GM21737 (cell line): ENCODE measurements around the gene CTDSP2.
"Not testable (repeated sequence)": the region's sequence is repeated elsewhere in the genome, so short reads cannot be mapped to it uniquely, and the experiment has no call there.

Experiments used
- ATAC-seq: cut with Tn5 transposase; IDR thresholded peaks from one replicate; pipeline ENCODE4 v1.9.1; 2021; ENCODE audit warnings: mild to moderate bottlenecking, moderate library complexity; ENCODE audit not compliant: unreplicated experiment

The CTDSP2 gene

DNA sequence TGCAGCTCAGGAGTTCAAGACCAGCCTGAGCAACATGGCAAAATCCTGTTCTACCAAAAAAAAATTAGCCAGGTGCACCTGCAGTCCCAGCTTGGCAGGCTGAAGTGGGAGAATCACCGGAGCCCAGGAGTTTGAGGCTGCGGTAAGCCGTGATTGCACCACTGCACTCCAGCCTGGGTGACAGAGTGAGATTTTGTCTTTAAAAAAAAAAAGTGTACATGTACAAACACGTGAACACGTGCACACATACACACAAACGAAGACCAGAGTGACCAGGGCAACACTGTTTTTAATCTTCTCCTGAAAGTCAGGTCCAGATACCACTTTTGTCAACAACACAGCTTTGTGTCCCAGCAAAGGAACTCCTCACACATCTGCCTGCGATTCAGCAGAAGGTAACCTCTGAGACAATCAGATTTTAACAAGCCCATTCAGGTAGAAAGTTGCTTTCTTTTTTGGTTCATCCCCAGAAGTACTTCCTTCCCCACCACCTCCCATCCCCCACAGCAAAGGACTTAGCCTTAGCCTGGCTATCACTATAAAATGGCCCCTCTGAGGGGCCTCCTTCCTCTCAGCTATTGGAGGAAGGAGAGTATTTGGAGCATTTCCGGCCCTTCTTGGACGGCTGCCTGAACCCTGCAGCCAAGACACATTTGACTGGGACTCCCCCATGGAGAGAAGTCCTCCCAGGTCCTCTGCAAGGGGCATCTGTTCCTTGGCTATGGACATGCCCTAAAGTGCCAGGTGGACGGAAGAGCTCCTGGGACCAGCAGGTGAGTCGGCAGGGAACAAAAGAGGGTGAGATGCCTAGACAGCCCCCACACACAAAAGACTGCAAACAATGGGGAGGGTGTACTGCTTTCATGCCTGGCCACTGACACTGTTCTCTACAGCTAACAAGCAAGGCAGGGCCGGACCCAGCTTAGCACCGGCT is 9.8 kb downstream of the CTDSP2 start:
- peak; percentile 51 for ATAC-seq

DNA sequence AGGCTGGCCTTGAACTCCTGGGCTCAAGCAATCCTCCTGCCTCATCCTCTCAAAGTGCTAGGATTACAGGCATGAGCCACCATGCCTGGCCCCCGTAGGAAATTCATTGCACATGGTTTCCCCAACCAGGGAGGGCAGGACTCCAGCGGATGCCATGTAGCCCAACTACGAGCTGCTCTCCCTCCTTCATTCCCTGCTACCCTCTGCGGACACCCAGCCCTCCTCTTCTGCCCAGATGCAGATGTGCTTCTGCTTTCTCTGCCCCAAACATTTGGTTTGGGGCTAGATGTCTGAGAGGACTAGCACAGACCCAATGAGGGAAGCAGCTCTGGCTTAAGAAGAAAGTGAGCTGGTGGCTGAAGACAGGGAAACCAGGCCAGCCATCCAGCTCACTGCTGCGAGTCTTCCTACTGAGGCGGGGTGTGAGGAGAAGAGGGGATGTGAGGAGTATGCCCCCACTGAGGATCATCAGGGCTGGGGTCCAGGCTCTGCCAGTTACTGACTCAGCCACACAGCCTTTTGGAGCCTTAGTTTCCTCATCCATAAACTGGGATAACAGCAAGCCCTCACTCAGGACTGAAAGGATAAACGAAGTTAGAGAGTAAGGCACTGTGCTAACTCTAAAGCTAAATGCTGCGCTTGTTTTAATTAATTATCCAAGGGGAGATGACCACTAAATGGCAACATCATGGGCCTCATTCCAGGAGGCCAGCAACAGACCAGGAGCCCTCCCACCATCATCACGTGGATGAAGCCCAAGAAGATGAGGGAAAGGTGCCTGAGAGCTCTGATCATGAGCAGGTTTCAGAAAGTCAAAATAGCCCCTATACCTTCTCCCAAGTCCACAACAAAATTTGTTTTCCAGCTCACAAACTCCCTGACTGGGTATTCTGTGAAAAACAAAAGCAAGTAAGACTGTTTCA is 10.9 kb downstream of the CTDSP2 start:
- no peak for ATAC-seq

DNA sequence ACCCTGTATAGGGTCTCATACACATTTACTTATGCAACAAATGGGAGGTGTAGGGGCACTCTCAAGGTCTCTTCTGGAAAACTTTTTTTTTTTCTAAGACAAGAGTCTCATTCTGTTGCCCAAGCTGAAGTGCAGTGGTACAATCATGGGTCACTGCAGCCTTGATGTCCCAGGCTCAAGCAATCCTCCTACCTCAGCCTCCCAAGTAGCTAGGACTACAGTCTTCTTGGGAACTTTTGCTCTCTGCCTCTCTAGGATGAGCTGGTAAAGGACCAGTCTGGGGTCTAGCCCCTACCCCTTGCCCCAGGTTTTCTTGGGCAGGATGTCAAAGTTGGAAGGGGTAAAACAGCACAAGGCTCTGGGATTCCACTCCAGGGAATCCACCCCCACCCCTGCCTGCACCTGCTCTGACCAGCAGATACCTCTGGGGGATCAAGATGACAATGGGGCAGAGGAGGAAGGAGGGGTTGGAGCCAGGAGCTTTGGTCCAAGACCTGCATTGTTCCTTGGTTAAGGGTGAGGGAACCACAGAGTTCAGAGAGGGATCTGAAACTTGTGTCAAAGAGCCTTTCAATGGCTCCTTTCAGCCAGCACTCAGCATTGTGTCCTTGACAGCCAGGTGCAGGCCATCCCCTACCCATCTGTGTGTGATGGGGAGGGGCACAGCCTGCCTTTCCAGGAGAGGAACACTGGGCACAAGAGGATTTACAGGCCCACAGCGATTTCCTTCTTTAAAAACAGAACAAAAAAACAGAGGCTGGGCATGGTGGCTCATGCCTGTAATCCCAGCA is 12.2 kb downstream of the CTDSP2 start:
- no peak for ATAC-seq

DNA sequence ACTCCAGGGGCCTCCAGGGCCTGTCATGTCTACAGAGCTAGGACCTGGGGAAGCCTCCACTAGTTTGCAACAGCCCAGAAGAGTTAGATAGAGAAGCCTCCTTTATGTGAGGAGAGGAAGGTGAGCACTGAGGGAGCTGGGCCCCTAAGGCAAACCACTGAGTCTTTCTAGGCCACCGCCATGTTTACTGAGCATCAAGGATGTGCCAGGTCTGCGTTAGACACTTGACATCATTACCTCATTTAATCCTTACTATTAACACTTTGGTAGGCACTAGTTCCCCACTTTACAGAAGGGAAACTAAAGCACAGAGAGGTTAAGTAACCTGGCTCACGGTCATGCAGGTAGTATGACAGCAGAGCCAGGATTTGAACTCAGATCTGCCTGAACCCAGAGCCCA is 12.9 kb downstream of the CTDSP2 start:
- ATAC-seq = no peak

DNA sequence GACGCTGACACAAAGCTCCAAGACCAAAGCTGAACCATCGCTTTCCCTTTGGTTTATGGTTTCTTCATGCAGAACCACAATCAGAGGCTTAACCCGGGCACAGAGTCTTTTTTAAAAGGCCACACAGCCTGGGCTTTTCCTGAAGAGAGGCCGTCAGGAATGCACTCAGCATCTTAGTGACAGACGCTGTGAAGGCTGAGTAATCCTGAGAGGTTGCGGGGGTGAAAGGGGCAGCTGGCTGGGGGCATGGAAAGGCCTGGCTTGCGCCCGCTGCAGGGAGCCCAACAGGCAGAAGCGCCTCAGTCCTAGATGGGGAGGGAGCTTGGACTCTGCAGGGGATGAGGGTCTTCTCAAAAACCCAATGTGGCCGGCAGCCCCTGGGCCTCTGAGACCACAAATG is 13.6 kb downstream of the CTDSP2 start:
- ATAC-seq = no peak

DNA sequence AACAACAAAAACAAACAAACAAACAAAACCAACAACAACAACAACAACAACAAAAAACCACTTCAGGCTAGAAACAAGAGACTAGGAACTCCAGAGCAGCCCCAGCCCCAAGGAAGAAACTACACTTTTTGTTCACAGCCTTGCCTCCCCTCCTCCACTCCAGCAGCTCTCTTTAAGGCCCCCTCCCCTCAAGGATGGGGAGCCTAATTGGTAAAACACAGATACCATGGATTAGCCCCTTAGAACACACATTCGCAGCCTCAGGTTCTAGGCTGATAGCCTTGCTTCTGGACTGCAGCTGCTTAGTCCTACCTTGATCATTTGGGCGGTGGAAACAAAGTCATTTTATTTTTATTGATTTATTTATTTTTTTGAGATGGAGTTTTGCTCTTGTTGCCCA is 16.1 kb downstream of the CTDSP2 start:
- ATAC-seq = no peak

DNA sequence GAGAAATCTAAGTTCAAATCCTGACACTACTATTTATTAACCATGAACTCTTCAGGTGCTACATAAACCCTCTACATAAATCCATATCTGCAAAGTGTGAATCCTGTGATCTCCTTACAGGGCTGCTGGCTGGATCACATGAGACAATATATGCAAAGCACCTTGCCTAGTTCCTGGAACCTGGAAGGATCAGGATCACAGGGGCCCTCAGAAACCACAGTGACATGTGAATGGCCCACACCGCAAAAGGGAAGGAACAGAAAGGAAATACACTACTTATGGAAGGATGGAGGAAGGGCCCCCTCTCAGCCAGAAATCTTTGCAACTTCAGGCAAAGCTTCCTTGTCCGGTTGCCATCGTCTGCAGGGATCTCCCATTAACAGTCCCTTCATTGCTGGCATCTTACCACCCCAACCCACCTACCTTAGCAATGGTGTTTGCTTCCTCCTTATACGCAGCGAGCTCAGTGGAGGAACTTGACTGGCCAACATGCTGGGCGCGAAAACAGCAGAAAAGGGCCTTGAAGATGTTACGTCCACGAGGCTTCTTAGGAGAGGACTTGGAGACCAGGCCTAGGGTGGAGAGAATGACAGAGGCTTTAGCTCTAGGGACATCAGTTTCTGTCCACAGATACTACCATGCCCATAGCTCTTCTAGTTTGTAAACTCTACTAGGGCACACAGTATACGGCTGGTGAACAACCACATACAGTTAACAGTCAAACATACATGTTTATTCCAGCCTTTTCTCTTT is 17.3 kb downstream of the CTDSP2 start:
- no peak for ATAC-seq

DNA sequence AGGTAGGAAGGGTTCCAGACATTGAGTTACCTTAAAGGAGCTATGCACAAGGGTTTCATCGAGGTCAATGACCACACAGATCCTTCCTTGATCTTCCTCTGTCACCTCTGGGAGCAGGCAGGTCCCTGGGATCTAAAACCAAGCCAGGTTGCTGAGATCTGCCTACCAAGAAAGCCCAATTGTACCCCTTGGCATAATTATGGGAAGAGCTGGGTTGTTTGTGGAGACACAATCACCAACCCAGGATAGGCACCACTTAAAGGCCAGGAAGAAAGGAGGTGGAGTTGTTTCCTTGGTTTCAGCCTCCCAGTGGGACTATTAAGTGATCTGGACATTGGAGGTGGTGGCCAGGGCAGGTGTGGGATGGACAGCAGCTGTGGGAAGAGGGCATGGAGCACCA is 19.6 kb downstream of the CTDSP2 start:
- ATAC-seq = no peak

DNA sequence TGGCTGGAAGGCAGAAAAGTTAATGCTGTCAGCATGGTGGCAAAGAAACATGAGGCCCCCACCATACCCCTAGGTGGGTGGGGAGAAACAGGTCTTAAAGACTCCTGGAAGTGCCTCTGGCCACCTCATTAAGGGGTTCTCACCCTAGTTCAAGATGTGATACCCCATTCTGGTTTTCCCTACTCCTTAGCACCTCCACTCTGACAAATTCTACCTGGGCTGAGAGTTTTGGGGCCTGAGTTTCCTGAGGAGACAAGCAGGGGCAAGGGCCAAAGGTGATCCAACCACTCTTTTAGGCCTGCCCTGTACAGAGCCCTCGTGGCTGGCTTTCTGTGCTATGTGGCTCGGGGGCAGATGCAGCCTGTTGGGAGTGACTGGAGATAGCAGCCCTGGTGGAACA is 20.1 kb downstream of the CTDSP2 start:
- ATAC-seq = no peak

DNA sequence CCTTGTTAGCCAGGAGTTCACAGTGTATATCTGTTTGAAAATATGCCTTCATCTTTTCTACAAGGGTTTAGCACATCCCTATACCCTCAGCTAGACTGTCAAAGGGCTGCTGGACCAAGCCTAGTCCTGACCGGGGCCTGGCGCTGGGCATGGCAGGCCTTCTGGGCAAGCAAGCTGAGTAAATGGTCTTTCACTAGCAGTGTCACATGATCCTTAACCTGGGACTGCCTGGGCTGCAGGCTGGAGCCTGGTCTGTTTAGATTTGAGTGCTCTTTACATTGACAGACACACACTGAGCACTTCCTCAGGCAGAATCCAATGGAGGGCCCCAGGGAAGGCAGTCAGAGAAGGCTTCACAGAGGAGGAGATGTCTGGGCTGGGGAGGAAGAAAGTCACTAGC is 21.1 kb downstream of the CTDSP2 start:
- ATAC-seq = no peak

DNA sequence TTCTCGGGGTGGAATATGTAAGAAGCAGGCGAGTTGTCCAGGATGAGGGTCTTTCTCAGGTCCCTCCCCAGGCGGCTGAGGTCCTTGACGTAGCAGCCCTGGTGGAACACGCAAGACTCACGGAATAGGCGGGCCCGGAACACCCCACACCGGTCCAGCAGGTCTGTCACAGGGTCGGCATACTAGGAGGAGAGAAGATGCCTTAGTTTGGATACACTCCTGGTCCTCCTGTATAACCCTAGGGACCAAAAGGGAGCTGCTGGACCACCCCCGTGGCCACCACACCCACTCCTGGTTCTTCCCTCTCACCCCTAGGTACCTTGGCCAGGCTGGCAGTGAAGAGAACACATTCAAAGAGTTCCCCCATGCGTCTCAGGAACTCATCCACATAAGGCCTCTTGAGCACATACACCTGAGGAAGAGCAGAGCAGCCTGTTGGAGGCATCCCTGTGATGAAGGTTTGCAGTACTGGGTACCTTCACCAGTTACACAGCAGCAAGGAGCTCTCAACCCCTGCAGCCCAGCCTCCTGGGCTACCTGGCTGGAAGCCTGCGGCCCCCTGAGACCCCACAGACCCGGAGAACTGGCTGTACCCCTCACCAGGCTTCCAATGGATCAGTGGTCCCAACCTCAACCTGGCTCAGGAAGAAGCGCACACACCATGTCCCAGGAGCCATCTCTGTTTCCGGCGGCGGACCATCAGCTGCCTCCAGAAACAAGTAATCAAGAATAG is 22.5 kb downstream of the CTDSP2 start:
- no peak for ATAC-seq

DNA sequence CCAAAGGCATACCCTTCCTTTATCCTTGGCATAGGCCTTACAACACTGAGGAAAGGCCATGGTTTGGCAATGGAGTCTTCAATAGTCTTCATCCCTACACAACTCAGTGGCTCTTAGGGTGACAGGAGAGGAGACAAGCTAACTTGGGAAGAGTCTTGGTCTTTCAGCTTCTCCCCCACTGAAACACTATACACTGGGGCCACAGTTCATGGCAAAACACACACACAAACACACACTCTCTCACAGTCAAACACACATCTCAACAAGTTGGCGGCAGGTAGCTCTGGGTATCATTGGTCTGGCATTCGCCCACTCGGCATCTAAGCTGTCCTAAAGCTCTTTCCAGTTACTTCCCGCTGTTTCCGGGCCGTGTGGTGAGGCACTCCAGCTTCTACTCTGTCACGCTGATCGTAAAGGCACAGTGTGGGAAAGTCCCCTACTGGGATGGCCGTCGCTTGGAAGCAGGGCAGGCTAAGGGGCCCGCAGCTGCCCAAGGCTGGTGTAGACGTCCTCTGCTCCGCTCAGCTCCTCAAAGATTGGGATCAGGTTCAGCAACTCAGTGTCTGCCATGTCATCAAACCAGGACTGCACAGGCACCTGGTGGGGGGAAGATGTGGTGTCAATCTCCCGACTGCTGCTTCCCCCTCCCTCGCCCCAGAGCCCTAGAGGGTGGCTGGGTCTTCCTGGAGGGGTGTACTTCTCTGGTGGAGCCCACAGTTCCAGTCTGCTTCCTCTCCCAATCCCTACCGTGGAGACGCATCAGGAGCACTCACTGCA is 23.2 kb downstream of the CTDSP2 start:
- ATAC-seq = no peak

DNA sequence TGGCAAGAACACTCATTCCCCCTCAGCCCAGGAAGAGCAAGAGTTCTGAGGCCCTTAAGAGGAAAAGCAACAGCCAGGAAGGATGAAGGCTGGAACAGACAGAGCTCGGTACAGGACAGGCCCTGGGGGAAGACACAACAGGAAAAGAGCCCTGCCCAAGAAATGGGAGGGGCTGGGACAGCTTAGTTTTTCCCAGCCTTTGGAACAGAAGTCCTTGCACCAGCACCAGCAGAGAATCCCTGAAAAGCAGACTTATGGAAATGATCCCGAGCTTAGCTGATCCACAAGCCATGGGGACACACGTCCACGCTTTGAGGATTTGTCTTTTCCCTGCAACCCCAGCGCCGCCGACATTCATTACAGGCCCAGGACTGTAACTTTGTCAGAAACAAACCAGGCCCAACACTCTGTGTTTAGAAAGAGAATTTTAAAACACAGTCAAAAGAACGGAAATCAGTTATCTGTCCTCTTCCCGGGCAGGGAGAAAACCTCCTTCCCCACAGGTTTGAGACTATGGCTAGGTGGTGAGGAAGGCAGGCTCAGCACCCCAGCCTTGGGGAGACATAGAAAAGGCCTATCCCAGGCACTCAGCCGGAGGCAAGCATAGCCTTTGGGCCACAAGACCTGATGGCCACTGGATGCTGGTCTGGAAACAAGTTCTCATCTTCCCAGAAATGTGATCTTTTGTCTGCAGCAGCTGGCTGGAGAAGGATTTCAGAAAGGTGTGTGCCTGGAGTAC is 24.0 kb downstream of the CTDSP2 start:
- no peak for ATAC-seq

DNA sequence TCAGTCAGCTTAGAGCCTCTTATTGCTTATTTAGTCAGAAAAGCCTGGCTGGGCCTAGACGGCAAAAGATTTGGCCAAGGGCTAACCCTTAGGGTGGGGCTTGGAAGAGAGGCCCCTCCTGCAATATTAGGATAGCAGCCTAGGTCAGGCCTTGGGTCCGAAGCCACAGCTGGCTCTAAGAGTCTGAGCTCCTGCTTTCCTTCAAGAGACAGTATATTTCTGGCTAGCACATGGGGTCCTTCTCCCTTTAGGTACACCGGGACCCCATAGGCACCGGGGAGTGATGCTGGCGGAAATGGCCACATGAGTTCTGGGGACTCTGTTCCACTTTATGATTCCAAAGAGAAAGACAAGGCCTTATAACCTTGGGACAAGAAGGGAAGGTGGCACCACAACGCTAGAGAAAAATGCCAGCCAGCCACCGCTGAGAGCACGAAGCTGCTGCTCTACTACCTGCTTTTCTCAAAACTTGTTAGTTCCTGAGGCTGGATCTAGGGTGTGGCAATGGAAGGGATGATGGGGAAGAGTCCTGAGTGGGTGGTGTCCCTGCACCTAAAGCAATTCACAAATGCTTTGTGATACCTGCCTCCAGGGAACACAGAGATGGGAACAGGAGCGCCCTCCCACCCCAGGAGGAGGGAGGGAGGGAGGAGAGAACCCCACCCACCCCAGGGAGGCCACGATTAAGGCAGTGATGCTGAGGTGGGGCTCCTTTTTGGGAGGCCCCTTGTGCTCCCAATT is 24.9 kb downstream of the CTDSP2 start:
- no peak for ATAC-seq

DNA sequence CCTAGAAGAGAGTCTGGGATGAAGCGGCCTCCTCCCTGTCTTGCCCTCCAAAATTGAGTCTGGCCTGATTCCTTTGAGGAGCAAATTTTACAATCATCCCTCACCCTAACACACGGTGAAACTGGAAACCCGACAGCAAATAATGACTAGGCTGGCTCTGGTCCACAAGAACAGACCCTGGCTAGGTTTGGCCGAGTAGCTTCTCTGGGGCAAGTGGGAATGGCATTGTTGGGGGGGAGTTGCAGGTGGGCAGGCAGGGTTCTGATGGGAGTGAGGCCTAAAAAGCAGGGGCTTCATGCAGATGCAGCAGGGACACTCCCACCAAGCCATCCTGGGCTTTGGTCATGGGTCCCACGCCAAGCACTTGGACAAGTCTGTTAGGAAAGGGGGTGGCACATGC is 25.5 kb downstream of the CTDSP2 start:
- not testable (repeated sequence) for ATAC-seq

DNA sequence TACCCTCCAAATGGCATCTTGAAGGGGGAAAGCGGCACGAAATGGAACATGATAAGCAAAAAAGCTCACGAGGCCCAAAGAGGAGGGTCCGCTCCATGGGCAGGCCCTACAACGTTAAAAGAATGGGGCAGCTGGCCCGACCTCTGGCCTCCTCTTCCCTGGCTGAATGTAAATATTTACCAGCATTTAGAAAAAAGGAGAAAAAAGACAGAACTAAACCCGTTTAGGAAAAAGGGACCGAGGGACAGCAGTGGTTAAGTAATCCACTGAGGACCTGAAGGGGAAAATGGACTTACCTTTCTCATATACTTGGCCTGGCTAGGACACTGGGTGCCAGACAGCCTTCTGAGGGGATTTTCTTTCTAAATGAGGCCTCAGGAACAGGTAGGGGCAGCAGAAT is 26.4 kb downstream of the CTDSP2 start:
- not testable (repeated sequence) for ATAC-seq

DNA sequence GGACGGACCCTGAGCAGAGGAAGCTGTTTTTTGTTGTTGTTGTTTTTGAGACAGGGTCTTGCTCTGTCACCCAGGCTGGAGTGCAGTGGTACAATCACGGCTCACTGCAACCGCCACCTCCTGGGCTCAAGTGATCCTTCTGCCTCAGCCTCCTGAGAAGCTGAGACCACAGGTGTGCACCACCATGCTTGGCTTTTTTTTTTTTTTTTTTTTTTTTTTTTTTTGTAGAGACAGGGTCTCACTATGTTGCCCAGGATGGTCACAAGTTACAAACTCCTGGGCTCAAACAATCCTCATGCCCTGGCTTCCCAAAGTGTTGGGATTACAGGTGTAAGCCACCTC is 28.6 kb downstream of the CTDSP2 start:
- ATAC-seq = not testable (repeated sequence)
